WTC11 (cell line): ENCODE measurements around the gene LUC7L.

Experiments used
- ATF6 ChIP-seq: sonication (generic); formaldehyde crosslinking; IDR thresholded peaks from 2 replicates; pipeline ENCODE4 v1.8.1; 2023; ENCODE audit warnings: mild to moderate bottlenecking, missing genetic modification reagents
- CREB1 ChIP-seq: sonication (generic); formaldehyde crosslinking; IDR thresholded peaks from 2 replicates; pipeline ENCODE4 v1.8.0; 2023; ENCODE audit warnings: mild to moderate bottlenecking, missing genetic modification reagents
- CTCF ChIP-seq: fragments of 200-600 bp; IDR thresholded peaks from 2 replicates; pipeline ENCODE4 v1.8.0; 2022; ENCODE audit warnings: antibody characterized with exemption
- FOXJ3 ChIP-seq: sonication (generic); formaldehyde crosslinking; IDR thresholded peaks from 2 replicates; pipeline ENCODE4 v1.9.0; 2021; ENCODE audit warnings: missing genetic modification reagents, mild to moderate bottlenecking, borderline replicate concordance
- IRF1 ChIP-seq: sonication (generic); formaldehyde crosslinking; IDR thresholded peaks from 2 replicates; pipeline ENCODE4 v1.8.0; 2023; ENCODE audit warnings: missing genetic modification reagents
- JUN ChIP-seq: sonication (generic); formaldehyde crosslinking; IDR thresholded peaks from 2 replicates; pipeline ENCODE4 v1.8.0; 2023; ENCODE audit warnings: mild to moderate bottlenecking, missing genetic modification reagents
- NR1H2 ChIP-seq: sonication (generic); formaldehyde crosslinking; IDR thresholded peaks from 2 replicates; pipeline ENCODE4 v1.9.0; 2021; ENCODE audit warnings: mild to moderate bottlenecking, moderate library complexity, missing genetic modification reagents
- NR2C2 ChIP-seq: sonication (generic); formaldehyde crosslinking; IDR thresholded peaks from 2 replicates; pipeline ENCODE4 v1.8.0; 2022; ENCODE audit warnings: mild to moderate bottlenecking, missing genetic modification reagents
- OVOL2 ChIP-seq: fragments of 250-450 bp; sonication (Bioruptor Pico); IDR thresholded peaks from 2 replicates; pipeline ENCODE4 v1.9.0; 2021; ENCODE audit warnings: mild to moderate bottlenecking, borderline replicate concordance
- SP1 ChIP-seq: sonication (generic); formaldehyde crosslinking; conservative IDR thresholded peaks from 2 replicates; pipeline ENCODE4 v1.8.1; 2022; ENCODE audit warnings: missing genetic modification reagents
- TCF7 ChIP-seq: sonication (generic); formaldehyde crosslinking; IDR thresholded peaks from 2 replicates; pipeline ENCODE4 v1.8.0; 2022; ENCODE audit warnings: mild to moderate bottlenecking, low read depth, missing genetic modification reagents, moderate library complexity
- TEAD4 ChIP-seq: sonication (generic); formaldehyde crosslinking; IDR thresholded peaks from 2 replicates; pipeline ENCODE4 v1.8.0; 2022; ENCODE audit warnings: mild to moderate bottlenecking, missing genetic modification reagents
- ZNF263 ChIP-seq: sonication (generic); formaldehyde crosslinking; IDR thresholded peaks from 2 replicates; pipeline ENCODE4 v1.8.1; 2022; ENCODE audit warnings: low read depth, mild to moderate bottlenecking, moderate library complexity, missing genetic modification reagents
- TF ChIP-seq, protein P1 (sequence below): sonication (generic); formaldehyde crosslinking; IDR thresholded peaks from 2 replicates; pipeline ENCODE4 v1.8.1; 2022; ENCODE audit warnings: low read depth, missing genetic modification reagents, borderline replicate concordance

DNA sequence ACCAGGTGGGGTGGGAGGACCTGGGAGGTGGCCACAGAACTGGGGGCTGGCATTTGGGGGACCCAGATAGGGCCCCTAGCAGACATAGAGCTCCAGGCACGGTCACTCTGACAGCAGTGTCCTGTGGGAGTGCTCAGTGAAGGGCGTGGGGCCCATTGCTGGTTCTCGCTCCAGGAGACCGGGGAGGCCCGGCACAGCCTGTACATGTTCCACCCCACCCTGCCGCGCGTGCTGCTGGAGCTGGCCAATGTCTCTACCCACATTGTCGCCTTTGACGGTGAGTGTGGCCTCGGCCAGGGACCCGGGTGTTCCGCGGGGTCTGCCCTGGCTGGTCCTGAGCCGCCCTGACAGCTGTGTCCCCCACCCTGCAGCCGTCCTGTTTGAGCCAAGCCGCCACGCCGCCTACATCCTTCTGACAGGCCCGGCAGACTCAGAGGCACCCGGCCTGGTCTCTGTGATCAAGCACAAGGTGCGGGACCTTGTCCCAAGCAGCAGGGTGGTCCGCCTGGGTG lies 35.2 kb upstream of the LUC7L start:
- TF ChIP-seq CTCF = no peak
- TF ChIP-seq NR1H2 = no peak
- no peak for TF ChIP-seq TEAD4 (CRISPR knock-in tag)
- TF ChIP-seq SP1 (CRISPR knock-in tag) = no peak
- TF ChIP-seq JUN (CRISPR knock-in tag) = no peak
- no peak for TF ChIP-seq FOXJ3 (CRISPR knock-in tag)
- TF ChIP-seq TCF7 (CRISPR knock-in tag) = no peak
- no peak for TF ChIP-seq ATF6
- TF ChIP-seq, protein P1, sequence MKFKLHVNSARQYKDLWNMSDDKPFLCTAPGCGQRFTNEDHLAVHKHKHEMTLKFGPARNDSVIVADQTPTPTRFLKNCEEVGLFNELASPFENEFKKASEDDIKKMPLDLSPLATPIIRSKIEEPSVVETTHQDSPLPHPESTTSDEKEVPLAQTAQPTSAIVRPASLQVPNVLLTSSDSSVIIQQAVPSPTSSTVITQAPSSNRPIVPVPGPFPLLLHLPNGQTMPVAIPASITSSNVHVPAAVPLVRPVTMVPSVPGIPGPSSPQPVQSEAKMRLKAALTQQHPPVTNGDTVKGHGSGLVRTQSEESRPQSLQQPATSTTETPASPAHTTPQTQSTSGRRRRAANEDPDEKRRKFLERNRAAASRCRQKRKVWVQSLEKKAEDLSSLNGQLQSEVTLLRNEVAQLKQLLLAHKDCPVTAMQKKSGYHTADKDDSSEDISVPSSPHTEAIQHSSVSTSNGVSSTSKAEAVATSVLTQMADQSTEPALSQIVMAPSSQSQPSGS (CRISPR knock-in tag) = no peak
- TF ChIP-seq NR2C2 = no peak
- no peak for TF ChIP-seq ZNF263
- TF ChIP-seq CREB1 (CRISPR knock-in tag) = no peak
- TF ChIP-seq OVOL2 (CRISPR knock-in tag) = no peak
- TF ChIP-seq IRF1 (CRISPR knock-in tag) = no peak
